GM18498 (cell line): ENCODE results near the gene DBN1.

Experiments used
- ATAC-seq: cut with Tn5 transposase; IDR thresholded peaks from one replicate; pipeline ENCODE4 v1.9.1; 2021; ENCODE audit warnings: mild to moderate bottlenecking, moderate library complexity; ENCODE audit not compliant: unreplicated experiment

The DBN1 gene

DNA sequence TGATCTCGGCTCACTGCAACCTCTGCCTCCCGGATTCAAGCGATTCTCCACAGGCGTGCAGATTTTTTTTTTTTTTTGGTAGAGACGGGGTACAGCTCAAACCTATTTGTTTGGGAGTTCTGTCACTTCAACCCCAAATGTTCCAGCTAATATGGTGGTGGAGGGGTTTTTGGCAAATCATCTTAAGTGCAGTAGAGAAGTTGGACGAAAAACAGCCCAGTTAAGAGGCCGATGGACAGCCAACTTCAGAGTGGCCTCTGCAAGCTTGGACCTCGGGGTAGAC, 27.6 kb downstream of the DBN1 start:
- no peak for ATAC-seq

GRCh38 chr5:177445052-177445916, 28.1 kb downstream of the DBN1 start:
- ATAC-seq = no peak

- no peak for ATAC-seq
These were observed 29.1 kb downstream of the DBN1 start for GRCh38 chr5:177444106-177445051.

GRCh38 chr5:177443144-177443983, 30.1 kb downstream of the DBN1 start:
- ATAC-seq = no peak

DNA sequence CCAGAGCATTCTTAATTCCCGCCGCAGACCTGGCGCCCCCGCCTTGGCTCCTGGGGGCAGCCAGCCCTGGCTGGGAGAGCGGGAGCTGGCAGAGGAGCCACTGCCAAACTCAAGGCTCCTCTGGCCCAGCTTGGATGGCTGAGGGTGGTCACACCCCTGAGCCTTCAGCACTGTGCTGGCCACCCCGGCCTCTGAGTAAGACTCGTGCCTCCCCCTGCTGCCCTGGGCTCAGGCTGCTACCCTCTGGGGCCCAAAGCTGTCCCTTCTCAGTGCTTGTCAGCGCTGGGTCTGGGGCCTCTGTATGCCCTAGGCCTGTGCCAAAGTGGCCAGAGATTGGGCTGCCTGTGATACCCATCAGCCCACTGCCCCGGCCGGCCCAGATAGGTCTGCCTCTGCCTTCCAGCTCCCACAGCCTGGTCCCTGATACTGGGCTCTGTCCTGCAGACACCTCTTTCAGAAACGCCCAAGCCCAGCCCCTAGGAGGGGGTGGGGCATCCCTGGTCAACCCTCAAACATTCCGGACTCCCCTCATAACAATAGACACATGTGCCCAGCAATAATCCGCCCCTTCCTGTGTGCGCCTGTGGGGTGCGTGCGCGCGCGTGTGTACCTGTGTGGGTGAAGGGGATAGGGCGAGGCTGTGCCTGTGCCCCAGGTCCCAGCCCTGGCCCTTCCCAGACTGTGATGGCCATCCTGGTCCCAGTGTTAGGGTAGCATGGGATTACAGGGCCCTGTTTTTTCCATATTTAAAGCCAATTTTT, 31.2 kb downstream of the DBN1 start:
- ATAC-seq = no peak

GRCh38 chr5:177440990-177441780, 32.2 kb downstream of the DBN1 start:
- no peak for ATAC-seq

- ATAC-seq = no peak
These were observed 33.0 kb downstream of the DBN1 start for GRCh38 chr5:177440211-177440989.

GRCh38 chr5:177439518-177440053, 33.8 kb downstream of the DBN1 start:
- no peak for ATAC-seq

GRCh38 chr5:177438468-177438867, 35.0 kb downstream of the DBN1 start:
- ATAC-seq = no peak

GRCh38 chr5:177437623-177438022, 35.8 kb downstream of the DBN1 start:
- ATAC-seq = no peak

DNA sequence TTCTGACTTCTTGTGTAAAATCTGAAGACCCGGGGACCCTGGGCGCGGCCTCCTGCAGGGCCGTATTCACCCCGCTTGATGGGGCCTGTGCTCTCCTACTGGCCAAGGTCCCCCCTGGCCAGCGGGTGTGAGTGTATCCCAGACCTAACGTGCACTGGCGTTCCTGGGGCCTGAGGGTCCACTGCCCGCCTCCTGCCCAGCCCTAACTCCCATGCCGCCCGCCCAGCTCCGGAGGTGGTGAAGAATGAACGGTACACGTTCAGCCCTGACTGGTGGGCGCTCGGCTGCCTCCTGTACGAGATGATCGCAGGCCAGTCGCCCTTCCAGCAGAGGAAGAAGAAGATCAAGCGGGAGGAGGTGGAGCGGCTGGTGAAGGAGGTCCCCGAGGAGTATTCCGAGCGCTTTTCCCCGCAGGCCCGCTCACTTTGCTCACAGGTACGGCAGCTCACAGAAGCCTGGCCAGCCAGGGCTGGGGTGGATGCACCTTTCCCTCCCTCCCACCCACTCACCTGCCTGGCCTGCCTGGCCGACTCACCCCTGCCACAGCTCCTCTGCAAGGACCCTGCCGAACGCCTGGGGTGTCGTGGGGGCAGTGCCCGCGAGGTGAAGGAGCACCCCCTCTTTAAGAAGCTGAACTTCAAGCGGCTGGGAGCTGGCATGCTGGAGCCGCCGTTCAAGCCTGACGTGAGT, 37.4 kb downstream of the DBN1 start:
- no peak for ATAC-seq

DNA sequence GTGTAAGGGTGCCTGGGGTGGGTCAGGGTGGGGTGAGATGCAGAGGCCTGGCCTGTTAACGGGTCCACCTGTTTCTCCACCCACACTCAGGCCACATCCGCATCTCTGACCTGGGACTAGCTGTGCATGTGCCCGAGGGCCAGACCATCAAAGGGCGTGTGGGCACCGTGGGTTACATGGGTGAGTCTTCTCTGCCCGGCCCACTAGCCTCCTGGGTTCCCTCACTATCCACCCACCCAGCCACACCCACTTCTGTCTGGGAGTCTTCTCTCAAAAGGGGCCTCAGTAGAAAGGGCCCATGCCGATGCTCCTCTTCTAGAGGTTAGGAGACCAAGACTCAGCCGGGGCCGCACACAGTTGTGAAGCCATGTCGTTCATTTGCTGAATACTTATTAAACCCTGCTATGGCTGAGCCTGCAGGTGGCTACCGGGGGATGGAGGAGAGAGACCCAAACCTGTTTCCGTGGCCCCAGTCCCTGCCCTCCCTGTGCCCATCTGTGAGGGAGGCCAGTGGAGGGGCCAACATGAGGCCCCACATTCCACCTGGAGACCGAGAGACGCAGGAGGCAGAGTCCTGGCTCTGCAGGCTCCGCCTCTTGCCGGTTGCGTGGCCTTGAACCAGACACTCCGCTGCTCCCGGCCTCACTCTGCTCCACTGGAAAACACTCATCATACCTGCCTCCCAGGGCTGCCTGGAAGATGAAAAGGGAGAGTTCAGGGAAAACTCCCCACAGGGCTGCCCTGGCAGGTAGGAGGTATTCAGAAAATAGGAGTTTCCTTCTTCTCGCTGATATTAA, 38.3 kb downstream of the DBN1 start:
- ATAC-seq = no peak

GRCh38 chr5:177434437-177434836, 39.0 kb downstream of the DBN1 start:
- no peak for ATAC-seq

- ATAC-seq = no peak
These were observed 39.7 kb downstream of the DBN1 start for GRCh38 chr5:177433658-177434217.

GRCh38 chr5:177432839-177433657, 40.4 kb downstream of the DBN1 start:
- ATAC-seq = no peak
